Adrenal gland (tissue), 5 donors: ENCODE measurements around the gene SLC35F1.

Experiments used
- CTCF ChIP-seq, 6 experiments: fragments of 450-650 bp in 4 of 6; fragments of 200-600 bp in 2 of 6; sonication (generic) in 1 of 6; IDR thresholded peaks; 1 replicate in 5 of 6; 2 replicates in 1 of 6; pipeline versions ENCODE4 v1.5.1 to v1.8.0; 2016 to 2021; ENCODE audit warnings: antibody characterized with exemption in 6 of 6, mild to moderate bottlenecking in 2 of 6, moderate library complexity in 1 of 6
- POLR2A ChIP-seq, 2 donors: fragments of 450-650 bp; IDR thresholded peaks; one replicate each; pipeline ENCODE4 v1.6.1; 2017; ENCODE audit warnings: antibody characterized with exemption in 2 of 2, mild to moderate bottlenecking in 2 of 2, moderate library complexity in 1 of 2
- donor health status: DM: no; HTN: no; CAD: no.

- TF ChIP-seq CTCF (IDR thresholded peaks at IDR 0.05) = peak; percentile 35 to 70 (median 56)
- TF ChIP-seq POLR2A (IDR thresholded peaks at IDR 0.05) = no peak
Observed at GRCh38 chr6:117976030-117976651, 69.1 kb downstream of the SLC35F1 start.
